Keratinocyte (primary cell): ENCODE data around the gene DMRTB1.

Experiments
- CTCF ChIP-seq, 3 experiments: IDR thresholded peaks in 1 of 3; conservative IDR thresholded peaks in 1 of 3; optimal IDR thresholded peaks in 1 of 3; 2 replicates in 2 of 3; 3 replicates in 1 of 3; pipeline versions ENCODE3 to v1.5.1; 2011; ENCODE audit warnings: low read length in 3 of 3, mild to moderate bottlenecking in 3 of 3, moderate library complexity in 2 of 3, control low read depth in 1 of 3, inconsistent platforms in 1 of 3; ENCODE audit not compliant: insufficient read depth in 2 of 3; ENCODE audit errors: extremely low read depth in 1 of 3
- EZH2 ChIP-seq: IDR thresholded peaks from one replicate; pipeline ENCODE4 v1.6.1; 2012; ENCODE audit warnings: inconsistent platforms, mild to moderate bottlenecking, low read length, moderate library complexity

- TF ChIP-seq CTCF (optimal IDR thresholded peaks at IDR 0.05 in 1 of 3, IDR thresholded peaks at IDR 0.05 in 1 of 3, conservative IDR thresholded peaks at IDR 0.05 in 1 of 3; ENCODE audit: extremely low read depth in 1 of 3, insufficient read depth in 2 of 3, low read length in 3 of 3) = no peak
- no peak for TF ChIP-seq EZH2
Measured at GRCh38 chr1:53446051-53446450, 13.1 kb upstream of the DMRTB1 start.
